AG20443 (cell line): ENCODE data around the gene TMEM198.

Experiments used
- DNase-seq: peaks from one replicate; pipeline ENCODE4 v3.0.0; 2012; ENCODE audit warnings: low spot score, mixed read lengths

Gene TMEM198

DNA sequence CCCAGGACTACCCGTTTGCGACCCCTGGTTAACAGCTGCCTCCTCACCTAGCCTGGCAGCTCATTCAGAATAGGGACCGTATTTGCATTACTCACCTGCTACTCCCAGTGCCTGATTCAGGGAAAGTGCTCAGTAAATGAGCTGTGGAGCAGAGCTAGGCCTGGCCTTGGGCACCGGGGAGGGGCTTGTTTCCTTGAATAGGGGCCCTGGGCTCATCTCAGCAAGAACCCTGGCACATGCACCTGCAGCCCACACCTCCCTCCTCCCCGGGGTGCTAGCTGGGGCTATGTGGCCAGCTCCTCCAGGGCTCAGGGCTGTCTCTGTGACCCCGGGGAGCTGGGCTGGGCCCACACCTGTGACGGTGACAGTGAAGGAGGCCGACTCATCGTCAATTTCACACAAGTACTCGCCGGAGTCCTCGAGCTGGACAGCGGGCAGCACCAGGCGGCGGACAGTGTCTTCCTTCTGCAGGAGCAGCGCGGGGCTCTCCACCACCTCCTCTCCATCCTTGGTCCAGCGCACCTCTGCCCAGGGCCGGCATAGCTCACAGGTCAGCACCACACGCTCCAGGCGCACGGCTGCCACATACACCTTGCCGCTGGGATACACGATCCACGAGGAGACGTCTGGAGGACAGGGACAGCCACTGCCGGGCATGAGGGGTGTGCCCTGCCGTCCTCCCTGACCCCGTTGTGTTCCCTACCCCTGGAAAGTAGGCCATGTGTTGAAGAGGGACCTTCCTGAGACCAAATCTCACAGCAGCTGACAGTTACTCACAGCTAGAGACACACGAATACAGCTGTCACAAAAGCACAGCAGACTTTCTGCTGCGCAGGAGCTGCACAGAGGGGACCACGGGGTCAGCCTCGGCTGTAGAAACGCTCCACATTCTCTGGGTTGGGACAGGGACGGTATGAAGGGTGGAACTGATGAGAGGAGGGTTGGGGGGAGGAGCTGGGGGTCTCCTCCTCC is 18.5 kb downstream of the TMEM198 start:
- DNase-seq, result no peak

GRCh38 chr2:219563271-219563928 is 19.6 kb downstream of the TMEM198 start:
- DNase-seq, result no peak

GRCh38 chr2:219565130-219566080 is 21.6 kb downstream of the TMEM198 start:
- no peak for DNase-seq

DNA sequence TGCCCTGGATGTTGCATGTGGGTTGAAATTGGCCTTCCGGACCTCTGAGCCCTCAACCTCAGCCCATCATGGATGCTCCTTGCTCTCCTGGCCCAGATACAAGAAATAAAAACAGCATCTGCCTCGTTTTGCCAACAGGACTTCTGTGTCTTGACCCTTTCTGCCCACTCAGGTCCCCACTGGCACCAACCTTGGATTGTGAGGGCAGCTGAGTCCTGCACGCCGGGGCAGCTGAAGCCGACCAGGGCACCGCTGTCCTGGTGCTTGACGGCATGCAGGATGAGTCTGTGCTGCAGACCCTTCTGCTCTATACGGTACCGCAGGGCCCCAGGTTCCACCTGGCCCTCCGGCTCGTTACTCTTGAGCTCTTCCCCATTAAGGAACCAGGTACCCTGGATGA is 22.8 kb downstream of the TMEM198 start:
- DNase-seq, result no peak

- no peak for DNase-seq
Observed at GRCh38 chr2:219567131-219567530, 23.3 kb downstream of the TMEM198 start.

DNA sequence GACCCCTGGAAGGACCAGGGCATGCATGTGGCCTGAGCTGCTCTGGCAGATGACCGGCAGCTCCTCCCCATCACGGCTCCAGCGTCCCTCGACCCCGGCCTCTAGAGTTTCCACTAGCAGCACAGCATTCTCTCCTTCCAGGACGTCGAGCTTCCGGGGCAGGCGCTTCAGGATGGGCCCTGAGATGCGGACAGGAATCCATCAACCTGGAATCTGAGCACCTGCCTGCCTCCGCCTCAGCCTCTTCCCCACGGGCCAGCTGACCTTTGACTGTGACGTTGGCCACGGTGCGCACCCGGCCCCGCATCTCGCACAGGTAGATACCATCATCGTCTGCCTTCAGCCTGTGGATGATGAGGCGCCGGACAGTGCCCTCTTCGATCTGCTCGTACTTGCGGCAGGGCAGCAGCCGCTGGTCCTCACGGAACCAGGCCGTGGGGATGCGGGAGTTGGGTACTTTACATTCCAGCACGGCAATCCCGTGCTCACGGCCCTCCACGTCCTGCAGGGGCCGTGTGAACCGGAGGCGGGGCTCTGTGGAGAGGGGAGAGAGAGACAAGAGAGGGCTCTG is 24.0 kb downstream of the TMEM198 start:
- no peak for DNase-seq

DNA sequence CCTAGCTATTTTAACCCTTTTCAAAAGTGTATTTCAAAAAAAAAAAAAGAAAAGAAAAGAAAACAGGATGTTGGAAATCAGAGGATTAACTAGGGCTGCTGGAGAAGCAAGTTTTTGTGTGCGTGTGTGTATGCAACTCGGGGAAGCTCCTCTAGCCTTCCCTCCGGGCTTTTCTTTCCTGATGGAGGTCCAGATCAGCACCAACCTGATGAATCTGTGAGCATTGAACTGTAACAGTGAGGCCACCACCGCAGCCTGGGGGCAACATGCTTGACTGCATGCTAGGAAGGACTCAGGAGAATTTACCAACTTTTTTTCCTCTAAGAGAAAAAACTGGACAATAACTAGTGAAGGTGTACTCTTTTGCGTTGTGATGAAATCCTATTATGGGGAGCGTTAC is 25.2 kb downstream of the TMEM198 start:
- DNase-seq, result no peak

GRCh38 chr2:219569635-219570034 is 25.8 kb downstream of the TMEM198 start:
- no peak for DNase-seq

DNA sequence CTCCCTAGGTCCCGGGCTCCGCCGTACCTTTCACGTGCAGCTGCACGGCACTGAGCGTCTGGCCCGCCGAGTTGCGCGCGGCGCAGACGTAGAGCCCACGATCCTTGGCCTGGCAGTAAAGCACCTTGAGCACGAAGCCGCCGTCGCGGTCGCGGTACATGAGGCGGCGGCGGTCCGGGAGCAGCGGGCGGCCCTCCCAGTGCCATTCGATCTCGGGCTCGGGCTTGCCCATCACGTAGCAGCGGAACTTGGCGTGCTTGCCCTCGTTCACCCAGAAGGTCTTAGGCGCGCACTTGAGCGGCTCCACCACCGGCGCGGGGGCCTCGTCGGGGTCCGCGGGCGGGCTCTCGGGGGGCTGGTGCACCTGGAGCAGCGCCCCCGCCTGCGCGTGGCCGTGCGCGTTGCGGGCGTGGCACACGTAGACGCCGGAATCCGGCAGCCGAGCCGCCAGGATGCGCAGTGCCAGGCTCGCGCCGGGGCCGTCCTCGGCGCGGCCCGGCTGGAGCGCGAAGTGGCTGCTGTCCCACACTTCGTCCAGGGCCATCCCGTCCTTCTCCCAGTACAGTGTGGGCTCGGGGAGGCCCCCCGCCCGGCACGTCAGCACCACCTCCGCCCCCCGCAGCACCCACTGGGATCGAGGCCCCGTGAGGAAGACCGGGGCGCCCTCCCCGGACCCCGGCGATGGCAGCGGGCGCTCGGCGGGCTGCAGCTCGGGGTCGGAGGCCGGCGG is 26.5 kb downstream of the TMEM198 start:
- DNase-seq, result peak; percentile 86

DNA sequence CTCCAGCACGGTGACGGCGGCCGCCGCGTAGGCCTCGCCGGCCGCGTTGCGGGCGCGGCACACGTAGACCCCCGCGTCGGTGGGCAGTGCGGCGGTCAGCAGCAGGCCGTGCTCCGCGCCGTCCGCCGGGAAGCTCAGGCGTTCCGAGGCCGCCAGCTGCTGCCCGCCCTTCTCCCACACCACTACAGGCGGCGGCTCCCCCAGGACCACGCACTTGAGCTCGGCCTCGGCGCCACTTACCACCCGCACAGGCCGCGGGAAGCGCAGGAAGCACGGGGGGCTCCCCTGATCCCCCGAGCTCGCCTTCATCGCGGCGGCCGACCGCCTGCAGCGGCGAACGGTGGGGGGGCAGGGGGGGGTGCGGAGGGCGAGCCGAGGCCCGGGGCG is 27.1 kb downstream of the TMEM198 start:
- peak; percentile 56 for DNase-seq

- peak; percentile 84 for DNase-seq
Observed at GRCh38 chr2:219571311-219572236, 27.7 kb downstream of the TMEM198 start, which contains the start of gene OBSL1. OBSL1 (minus strand) TSS chr2:219571539; CDS start chr2:219571232, 307 bp downstream.

GRCh38 chr2:219572237-219573001 is 28.6 kb downstream of the TMEM198 start, which contains the start of gene INHA:
INHA (plus strand) TSS chr2:219572310; CDS start chr2:219572375, 65 bp downstream.
- no peak for DNase-seq

DNA sequence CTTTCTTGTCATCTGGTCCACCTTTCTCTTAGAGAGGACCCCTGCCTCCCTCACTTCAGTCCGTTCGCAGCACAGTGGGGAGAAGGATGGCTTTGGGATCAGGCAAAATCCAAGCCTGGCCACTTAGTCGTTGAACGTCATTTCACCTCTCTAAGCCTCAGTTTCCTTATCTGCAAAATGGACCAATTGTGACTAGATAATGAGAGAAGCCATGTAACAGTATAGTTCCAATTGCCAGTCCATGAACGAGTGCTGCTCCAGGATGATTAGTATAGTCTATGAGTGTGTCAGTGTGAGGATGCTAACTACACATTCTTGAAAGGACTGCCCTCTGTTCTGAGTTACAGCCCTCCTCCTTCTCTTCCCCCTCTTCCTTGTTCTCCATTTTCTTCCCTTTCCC is 29.3 kb downstream of the TMEM198 start:
- DNase-seq, result no peak

- DNase-seq, result no peak
Observed at GRCh38 chr2:219574484-219575311, 30.9 kb downstream of the TMEM198 start.

DNA sequence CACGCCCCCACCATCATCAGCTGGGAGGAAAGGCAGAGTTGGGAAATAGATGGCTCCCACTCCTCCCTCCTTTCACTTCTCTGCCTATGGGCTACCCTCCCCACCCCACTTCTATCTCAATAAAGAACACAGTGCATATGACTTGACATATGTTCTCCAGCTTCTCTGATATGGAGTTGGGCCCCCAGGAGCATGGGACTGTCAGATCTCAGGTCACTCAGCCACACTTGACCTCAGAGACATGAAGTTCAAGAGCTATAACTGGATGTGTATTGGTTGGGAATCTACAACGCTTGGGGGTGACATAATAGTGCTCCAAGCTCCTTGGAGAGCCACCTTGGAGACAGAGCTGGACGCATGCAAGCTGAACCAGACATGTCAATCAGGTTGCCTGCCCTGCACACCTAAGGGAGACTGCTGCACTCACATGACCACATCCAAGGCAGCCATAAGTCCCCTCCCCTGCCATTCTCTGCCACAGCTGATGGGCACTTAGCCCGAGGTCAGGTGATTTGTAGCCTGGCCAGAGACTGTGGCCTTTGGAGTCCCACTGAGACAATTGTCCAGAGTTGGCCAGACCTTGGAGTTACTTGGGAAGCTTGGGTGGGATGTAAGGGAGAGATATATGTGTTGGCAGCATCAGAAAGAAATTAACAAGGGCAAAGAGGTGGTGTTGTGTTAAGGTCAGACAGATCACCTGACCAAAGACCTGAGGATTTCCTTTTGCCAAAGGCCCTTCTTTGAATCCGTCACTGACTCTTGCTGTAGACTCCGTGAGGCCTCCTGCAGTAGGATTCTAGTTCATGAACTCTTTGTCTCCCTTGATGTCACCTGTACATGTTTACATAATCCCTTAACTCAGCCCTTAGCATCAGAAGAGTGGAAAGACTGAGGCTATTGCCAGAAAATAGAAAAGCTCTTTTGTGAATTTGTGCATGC is 32.0 kb downstream of the TMEM198 start:
- no peak for DNase-seq

DNA sequence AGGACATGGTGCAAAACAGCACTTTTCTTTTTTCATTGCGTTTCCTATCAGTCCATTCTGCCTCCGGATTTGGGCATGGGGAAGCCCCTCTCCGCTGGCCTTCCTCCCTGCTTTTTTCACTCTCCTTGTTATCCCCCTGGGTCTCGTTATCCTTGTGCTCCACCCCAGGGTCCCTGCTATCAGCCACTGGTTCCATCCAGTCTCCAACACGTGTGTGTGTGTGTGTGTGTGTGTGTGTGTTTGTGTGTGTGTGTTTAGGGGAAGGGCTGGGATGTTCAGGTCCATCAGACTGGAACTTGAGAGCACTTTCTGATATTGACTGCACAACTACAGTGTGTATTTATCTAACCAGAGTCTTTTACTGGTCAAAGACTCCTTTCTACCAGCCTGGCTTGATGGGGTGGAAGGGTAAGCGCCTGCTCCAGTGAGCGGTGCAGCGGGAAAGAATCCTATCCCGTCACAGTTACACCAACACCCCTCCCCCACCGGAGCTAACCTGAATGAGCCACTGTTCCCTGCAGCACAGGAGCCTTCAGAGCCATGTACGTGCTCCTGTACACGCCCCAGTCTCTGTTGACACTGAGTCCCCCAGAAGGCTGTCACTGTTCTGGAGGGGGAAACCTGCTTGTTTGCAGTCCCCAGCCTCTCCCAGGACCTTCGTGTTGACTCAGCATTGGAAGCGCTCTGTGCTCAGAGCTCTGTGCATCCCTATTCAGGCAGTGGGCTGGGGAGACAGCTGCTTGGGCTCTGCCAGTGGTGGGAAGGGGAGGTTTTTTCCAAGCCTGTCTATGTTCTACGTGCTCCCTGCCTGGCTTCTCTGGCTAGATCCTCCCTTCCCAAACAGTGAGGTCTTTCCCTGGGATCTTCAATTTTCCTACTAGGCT is 32.9 kb downstream of the TMEM198 start:
- DNase-seq, result no peak
